Esophagus (tissue), 2 donors: ENCODE measurements around the gene FBRSL1. TPM values are rescaled to one million over a fixed set of nuclear protein-coding genes. Genes with fewer than 3 reads are reported as not detected.

Source experiments
- H3K27ac ChIP-seq, 2 donors: one replicate each; pipeline ENCODE4 v1.5.1; 2013; ENCODE audit warnings: low read depth in 2 of 2, mild to moderate bottlenecking in 2 of 2, inconsistent platforms in 1 of 2, low read length in 1 of 2, moderate library complexity in 1 of 2
- H3K27me3 ChIP-seq, 2 donors: one replicate each; pipeline ENCODE4 v1.6.1; 2013; ENCODE audit warnings: low read length in 2 of 2, control low read depth in 1 of 2, mild to moderate bottlenecking in 1 of 2; ENCODE audit not compliant: insufficient read depth in 2 of 2, control insufficient read depth in 1 of 2
- H3K36me3 ChIP-seq, 2 donors: one replicate each; pipeline ENCODE4 v1.6.1; 2013; ENCODE audit warnings: low read length in 1 of 2; ENCODE audit not compliant: control insufficient read depth in 2 of 2, insufficient read depth in 2 of 2
- H3K4me1 ChIP-seq, 2 donors: one replicate each; pipeline ENCODE4 v1.6.1; 2013; ENCODE audit warnings: low read length in 1 of 2; ENCODE audit not compliant: control insufficient read depth in 2 of 2, insufficient read depth in 2 of 2
- H3K4me3 ChIP-seq, 2 donors: one replicate each; pipeline ENCODE4 v1.5.1; 2013; ENCODE audit warnings: low read length in 2 of 2, mild to moderate bottlenecking in 2 of 2, low read depth in 1 of 2, moderate library complexity in 1 of 2
- H3K9me3 ChIP-seq, 2 donors: one replicate each; pipeline ENCODE4 v1.6.1; 2013; ENCODE audit warnings: mild to moderate bottlenecking in 2 of 2, low read depth in 1 of 2, low read length in 1 of 2, moderate library complexity in 1 of 2; ENCODE audit not compliant: control insufficient read depth in 2 of 2, insufficient read depth in 1 of 2
- WGBS, 2 donors: extraction: QIAGEN DNeasy Blood & Tissue Kit; methylation state at CpG; one replicate each; pipeline ENCODE4 v1.1.7; 2013; 5-methylcytosine and 5-hydroxymethylcytosine counted together
- polyA plus RNA-seq, 2 donors: library from polyadenylated mRNA; stranded (reverse); fragments of 200-250 nt; gene quantifications; one replicate each; pipeline ENCODE4 v1.2.3, GENCODE V29; 2013
- donor health status: healthy with polysubstance abuse.
- donor health status: Bipolar disorder and iron deficiency.

The FBRSL1 gene
- polyA plus RNA-seq, 2 donors, result 15.6 to 17.9 TPM

DNA sequence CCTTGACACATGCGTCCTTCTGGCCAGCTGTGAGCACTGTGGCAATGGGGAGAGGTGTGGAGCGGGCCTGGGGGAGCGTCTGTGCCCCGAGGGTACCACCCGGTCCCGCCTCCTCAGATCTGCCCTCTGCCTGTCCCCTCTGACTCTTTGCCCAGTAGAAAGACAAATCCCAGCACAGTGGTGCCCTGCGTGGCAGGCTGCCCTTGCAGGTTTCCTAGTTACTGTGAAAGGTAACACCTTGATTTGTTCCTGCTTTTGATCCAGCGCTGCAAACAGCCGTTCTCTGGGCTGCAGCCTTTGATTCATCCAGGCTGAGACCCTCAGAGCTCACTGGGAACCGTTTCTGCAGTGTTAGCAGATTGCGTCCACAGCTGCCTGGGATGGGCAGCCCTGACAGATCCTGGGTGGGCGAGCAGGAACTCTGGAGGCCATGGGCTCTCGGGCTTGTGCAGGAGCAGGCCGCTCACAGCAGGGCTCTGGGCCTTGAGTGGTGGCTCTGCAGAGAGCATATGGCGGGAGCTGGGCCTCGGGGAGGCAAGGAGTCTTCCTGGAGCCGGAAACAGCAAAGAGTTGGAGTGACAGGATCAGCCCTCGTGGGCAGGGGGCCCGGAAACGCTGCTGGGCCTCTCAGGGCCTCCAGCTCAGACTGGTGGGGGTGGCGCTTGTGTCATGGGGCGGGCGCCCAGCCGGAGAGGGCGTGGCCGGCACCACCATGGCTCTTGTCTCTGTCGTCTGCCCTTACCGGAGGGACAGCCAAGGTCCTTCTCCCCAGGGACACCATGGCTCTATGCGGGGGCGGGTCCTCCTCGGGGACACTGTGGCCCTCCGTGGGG lies 16.6 kb downstream of the FBRSL1 start:
- H3K4me3 ChIP-seq, result no peak overlapping the region
- peaks cover 0 to 19% of the 10 kb centered on the region in 2 donors for H3K36me3 ChIP-seq
- 26 to 32% methylated on average over 29 to 32 of the region's 32 CpGs for WGBS, 2 donors
- no peaks in the 10 kb centered on the region for H3K9me3 ChIP-seq
- peak overlapping the region; percentile 15 to 22 for H3K27ac ChIP-seq
- H3K27me3 ChIP-seq, result no peaks in the 10 kb centered on the region
- peaks cover 23 to 48% of the 10 kb centered on the region in 2 donors for H3K4me1 ChIP-seq

DNA sequence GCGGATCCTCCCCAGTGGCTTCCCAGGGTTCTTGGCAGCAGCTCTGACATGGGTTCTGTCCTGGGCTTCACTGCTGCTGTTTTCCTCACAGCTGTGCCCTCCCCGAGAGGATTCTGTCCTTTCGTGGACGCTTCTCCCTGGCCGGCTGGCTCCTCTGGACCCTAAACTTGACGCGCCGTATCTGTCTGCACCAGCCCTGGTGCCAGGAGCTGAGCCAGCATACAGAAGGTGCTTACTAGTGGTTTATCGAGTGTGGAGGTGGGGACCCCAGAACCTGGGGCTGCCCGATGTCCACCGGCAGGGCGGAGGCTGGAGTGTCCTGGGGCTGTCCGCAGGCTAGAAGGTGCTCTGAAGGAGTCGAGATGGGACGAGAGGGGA lies 17.2 kb downstream of the FBRSL1 start:
- WGBS, 2 donors, result 74 to 77% methylated on average over 15 of the region's 15 CpGs
- no peak overlapping the region for H3K27ac ChIP-seq
- H3K4me1 ChIP-seq, result peaks cover 23 to 47% of the 10 kb centered on the region in 2 donors

DNA sequence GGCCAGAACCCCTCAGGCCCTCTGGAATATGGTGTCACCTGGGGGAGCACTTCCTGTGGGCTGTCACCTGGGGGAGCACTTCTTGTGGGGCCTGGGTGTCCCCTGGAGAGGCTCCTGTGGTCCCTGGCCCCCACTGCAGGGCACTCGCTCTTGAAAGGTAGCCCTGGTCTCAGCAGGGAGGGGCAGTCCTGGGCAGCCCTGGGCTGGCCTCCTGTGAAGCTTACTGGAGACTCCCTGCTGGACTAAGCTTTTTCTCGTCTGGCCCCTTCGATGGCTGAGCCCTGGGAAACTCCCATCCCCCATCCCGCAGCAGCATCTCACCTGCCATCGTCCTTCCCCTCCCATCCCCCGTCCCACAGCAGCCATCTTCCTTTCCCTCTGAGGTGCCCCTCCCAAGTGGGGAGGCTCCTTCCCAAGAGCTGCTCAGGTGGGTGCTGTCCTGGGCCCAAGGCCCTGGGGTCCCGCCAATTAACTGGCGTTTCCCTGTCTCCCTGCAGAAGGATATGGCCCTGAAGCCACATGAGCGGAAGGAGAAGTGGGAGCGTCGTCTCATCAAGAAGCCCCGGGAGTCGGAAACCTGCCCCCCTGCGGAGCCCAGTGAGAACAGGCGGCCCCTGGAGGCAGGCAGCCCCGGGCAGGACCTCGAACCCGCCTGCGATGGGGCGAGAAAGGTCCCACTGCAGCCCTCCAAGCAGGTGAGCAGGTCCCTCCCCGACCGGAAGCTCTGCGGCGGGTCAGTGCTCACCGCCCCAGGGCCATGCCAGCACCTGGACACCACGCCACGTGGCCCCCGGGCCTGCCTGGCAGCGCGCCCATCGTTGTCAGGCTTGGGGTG lies 17.9 kb downstream of the FBRSL1 start:
- 85 to 87% methylated on average over 27 to 31 of the region's 31 CpGs for WGBS, 2 donors
- peaks cover 24 to 48% of the 10 kb centered on the region in 2 donors for H3K4me1 ChIP-seq
- no peaks in the 10 kb centered on the region for H3K27me3 ChIP-seq
- no peak overlapping the region for H3K27ac ChIP-seq
- H3K36me3 ChIP-seq, result peaks cover 0 to 22% of the 10 kb centered on the region in 2 donors
- H3K9me3 ChIP-seq, result no peaks in the 10 kb centered on the region
- H3K4me3 ChIP-seq, result no peak overlapping the region

More for the DNA sequence above, 17.2 kb downstream of the FBRSL1 start:
- peaks cover 0 to 21% of the 10 kb centered on the region in 2 donors for H3K36me3 ChIP-seq
- H3K9me3 ChIP-seq, result no peaks in the 10 kb centered on the region
- H3K27me3 ChIP-seq, result no peaks in the 10 kb centered on the region
- H3K4me3 ChIP-seq, result no peak overlapping the region

DNA sequence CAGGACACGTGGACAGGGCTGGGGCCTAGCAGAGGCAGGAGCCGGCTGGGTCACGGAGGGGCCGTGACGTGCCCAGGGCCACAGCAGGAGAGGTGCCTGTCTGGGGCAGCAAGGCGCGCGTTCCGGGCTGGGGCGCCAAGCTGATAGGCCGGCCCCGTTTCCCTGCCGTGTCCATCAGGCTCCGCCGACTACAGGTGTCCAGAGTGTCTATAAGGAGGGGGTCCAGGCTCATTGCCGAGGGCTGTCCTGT lies 18.5 kb downstream of the FBRSL1 start:
- no peaks in the 10 kb centered on the region for H3K27me3 ChIP-seq
- peaks cover 24 to 45% of the 10 kb centered on the region in 2 donors for H3K4me1 ChIP-seq
- H3K27ac ChIP-seq, result no peak overlapping the region
- H3K4me3 ChIP-seq, result no peak overlapping the region
- WGBS, 2 donors, result 86 to 94% methylated on average over 16 of the region's 16 CpGs
- H3K9me3 ChIP-seq, result no peaks in the 10 kb centered on the region
- peaks cover 0 to 22% of the 10 kb centered on the region in 2 donors for H3K36me3 ChIP-seq

DNA sequence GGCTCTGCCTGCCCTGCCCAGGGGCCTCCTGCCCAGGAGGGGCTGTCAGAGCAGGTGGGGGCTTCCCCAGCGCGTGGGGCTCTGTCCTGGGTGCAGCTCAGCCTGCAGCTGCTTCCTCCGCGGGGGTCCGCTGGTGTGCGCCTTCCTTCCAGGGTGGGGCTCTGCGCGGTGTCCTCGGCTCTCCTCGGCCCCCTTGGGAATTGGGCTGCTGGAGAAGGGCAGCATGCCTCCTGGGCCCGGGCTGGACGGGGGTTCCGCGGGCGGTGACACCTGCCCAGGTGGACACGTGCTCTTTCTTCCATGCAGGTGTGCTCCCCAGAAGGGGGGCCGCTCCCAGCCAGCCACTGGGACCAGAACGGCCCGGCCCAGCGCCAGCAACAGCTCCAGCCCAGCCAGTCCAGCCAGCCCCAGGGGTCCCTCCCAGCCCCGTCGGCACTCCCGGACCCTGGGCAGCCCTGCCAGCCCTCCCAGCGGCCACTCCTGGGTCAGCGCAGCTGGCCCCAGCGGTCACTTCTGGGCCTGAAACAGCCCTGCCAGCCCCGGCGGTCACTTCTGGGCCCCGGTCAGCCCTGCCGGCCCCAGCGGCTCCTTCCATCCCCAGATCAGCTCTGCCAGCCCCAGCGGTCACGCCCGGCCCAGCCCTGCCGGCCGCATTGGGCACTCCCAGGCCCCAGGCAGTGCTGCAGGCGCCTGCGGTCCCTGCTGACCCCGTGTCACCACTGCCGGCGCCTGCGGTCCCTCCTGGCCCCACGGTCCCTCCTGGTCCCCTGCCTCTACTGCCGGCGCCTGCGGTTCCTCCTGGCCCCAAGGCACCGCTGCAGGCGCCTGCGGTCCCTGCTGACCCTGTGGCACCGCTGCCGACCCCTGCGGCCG lies 19.1 kb downstream of the FBRSL1 start:
- no peak overlapping the region for H3K4me3 ChIP-seq
- peaks cover 22 to 48% of the 10 kb centered on the region in 2 donors for H3K4me1 ChIP-seq
- H3K36me3 ChIP-seq, result peaks cover 0 to 25% of the 10 kb centered on the region in 2 donors
- H3K27ac ChIP-seq, result no peak overlapping the region
- H3K27me3 ChIP-seq, result no peaks in the 10 kb centered on the region
- 94 to 95% methylated on average over 45 to 53 of the region's 53 CpGs for WGBS, 2 donors
- no peaks in the 10 kb centered on the region for H3K9me3 ChIP-seq

DNA sequence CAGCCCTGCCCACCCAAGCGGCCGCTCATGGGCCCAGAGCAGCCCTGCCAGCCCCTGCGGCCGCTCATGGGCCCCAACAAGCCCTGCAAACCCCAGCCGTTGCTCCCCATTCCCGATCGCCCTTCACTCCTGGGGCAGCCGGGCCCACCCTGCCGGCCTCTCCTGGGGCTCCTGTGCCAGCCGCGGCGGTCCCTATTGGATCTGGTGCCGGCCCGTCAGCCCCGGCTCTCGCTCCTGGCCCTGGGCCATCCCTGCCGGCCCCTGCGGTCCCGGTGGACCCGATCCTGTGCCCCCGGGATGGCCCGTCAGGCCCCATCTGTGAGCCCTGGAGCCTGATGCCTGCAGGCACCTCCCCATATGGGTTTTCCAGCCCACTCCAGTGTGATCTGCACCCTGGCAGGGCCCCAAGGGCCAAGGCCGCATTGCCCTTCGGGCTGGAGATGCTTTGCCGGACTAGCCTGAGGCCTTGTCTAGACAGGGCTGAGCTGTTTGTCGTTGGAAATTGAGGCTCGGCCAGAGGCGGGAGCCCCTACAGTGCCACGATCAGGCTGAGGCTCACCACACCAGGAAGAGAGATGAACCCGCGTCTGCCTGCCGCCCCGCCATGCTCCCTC lies 20.3 kb downstream of the FBRSL1 start:
- H3K36me3 ChIP-seq, result peaks cover 0 to 26% of the 10 kb centered on the region in 2 donors
- H3K9me3 ChIP-seq, result no peaks in the 10 kb centered on the region
- 92 to 94% methylated on average over 25 to 33 of the region's 33 CpGs for WGBS, 2 donors
- no peak overlapping the region for H3K27ac ChIP-seq
- peaks cover 18 to 40% of the 10 kb centered on the region in 2 donors for H3K4me1 ChIP-seq
- H3K4me3 ChIP-seq, result no peak overlapping the region
- H3K27me3 ChIP-seq, result no peaks in the 10 kb centered on the region

DNA sequence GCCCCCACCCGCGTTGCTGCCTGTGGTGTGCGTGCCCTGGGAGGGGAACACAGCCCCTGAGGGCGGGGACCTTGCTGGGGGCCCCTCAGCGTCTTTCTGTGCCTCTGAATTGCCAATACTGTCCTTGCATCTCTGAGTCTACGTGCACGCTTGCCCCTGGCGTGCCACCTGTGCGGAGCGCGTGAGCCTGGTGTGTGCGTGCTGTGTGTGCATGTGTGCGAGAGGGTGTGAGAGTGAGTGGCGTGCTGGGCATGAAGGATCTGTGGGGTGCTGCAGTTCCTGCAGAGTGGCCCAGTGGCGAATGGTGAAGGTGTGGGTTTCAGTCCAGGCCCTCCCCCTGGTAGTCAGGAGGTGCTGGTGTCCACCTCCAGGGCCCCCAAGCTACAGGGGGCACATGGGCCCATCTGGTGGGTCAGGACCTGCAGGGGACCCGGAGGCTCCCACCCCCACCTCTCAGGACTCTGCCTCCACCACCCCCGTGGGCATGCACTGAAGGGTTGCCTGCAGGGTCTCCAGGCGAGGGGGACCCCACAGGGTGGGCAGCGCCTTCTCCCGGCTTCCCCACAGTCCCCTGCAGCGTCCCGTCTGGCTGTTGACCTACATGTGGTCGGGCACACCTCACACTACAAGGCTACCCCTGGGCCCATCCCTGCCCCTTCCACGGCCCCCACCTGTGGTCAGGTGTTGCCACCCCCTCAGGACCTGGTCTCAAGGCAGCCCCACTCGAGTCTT lies 21.0 kb downstream of the FBRSL1 start:
- peaks cover 0 to 26% of the 10 kb centered on the region in 2 donors for H3K36me3 ChIP-seq
- no peaks in the 10 kb centered on the region for H3K27me3 ChIP-seq
- H3K9me3 ChIP-seq, result no peaks in the 10 kb centered on the region
- H3K4me1 ChIP-seq, result peaks cover 12 to 33% of the 10 kb centered on the region in 2 donors
- WGBS, 2 donors, result 92 to 93% methylated on average over 23 to 25 of the region's 25 CpGs
- H3K27ac ChIP-seq, result no peak overlapping the region
- H3K4me3 ChIP-seq, result no peak overlapping the region

DNA sequence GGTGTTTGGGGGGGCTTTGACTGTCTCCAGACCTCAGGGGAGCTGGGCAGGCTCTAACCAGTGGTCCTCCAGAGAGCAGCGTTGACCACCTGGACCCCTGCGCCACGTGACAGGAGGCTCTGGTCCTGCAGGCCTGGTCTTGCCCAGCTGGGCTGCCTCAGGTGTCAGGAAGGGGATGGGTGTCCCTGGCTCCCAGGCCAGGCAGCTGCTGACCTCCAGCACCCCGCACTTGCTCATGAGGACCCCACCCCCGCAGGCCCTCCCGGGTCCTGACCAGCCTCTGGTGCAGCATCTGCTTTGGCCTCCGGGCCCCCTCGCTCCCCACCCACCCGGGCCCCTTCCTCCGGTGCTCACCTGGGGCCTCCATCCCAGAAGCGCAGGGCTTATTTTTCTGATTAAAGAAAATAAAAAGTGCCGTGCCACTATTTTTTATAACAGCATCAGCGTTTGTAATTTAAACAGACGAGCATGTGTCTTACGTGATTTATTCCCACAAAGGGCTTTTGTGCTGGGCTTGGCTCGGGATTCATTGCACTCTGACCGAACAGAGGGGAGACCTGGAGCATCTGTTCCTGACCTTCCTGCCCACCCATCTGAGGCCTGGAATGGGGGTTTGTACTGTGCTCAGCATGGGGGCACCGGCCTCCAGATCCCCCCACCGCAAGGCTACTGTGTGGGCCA lies 21.7 kb downstream of the FBRSL1 start:
- 73% methylated on average over 19 of the region's 19 CpGs for WGBS, 2 donors
- H3K4me1 ChIP-seq, result peaks cover 7 to 26% of the 10 kb centered on the region in 2 donors
- H3K36me3 ChIP-seq, result peaks cover 0 to 26% of the 10 kb centered on the region in 2 donors
- H3K27ac ChIP-seq, result no peak overlapping the region
- H3K9me3 ChIP-seq, result no peaks in the 10 kb centered on the region
- H3K27me3 ChIP-seq, result no peaks in the 10 kb centered on the region
- no peak overlapping the region for H3K4me3 ChIP-seq
